SJCRH30 (cell line): ENCODE data around the gene RAX2. TPM values are rescaled to one million over a fixed set of nuclear protein-coding genes. Genes with fewer than 3 reads are reported as not detected.
"Not testable (repeated sequence)": the region's sequence is repeated elsewhere in the genome, so short reads cannot be mapped to it uniquely, and the experiment has no call there.

Experiments used
- DNase-seq, 2 experiments: peaks; one replicate each; pipeline ENCODE4 v3.0.0-alpha.2; 2015 to 2020
- H3K27ac ChIP-seq: fragments of 250-450 bp; sonication (Bioruptor Pico); 2 replicates; pipeline ENCODE4 v1.5.1; 2020; ENCODE audit warnings: mild to moderate bottlenecking, moderate library complexity
- H3K27me3 ChIP-seq: fragments of 250-450 bp; sonication (Bioruptor Pico); 2 replicates; pipeline ENCODE4 v1.5.1; 2020; ENCODE audit warnings: mild to moderate bottlenecking, moderate library complexity
- H3K36me3 ChIP-seq: fragments of 250-450 bp; sonication (Bioruptor Pico); 2 replicates; pipeline ENCODE4 v1.5.1; 2020; ENCODE audit warnings: mild to moderate bottlenecking, moderate library complexity
- H3K4me1 ChIP-seq: fragments of 250-450 bp; sonication (Bioruptor Pico); 2 replicates; pipeline ENCODE4 v1.5.1; 2020; ENCODE audit warnings: mild to moderate bottlenecking, moderate library complexity
- H3K4me3 ChIP-seq: fragments of 250-450 bp; sonication (Bioruptor Pico); 2 replicates; pipeline ENCODE4 v1.5.1; 2020; ENCODE audit warnings: mild to moderate bottlenecking, moderate library complexity
- H3K9me3 ChIP-seq: fragments of 250-450 bp; sonication (Bioruptor Pico); replicated peaks from 2 replicates; pipeline ENCODE4 v1.5.1; 2020; ENCODE audit warnings: mild to moderate bottlenecking, moderate library complexity
- total RNA-seq: library from RNA; depleted of rRNA; stranded (reverse); fragments of >200 nt; shearing (Covaris generic); gene quantifications from 2 replicates; pipeline ENCODE4 v1.2.3, GENCODE V29; 2014

RAX2 gene
- total RNA-seq, 1 experiment from 2014 or later = not detected

GRCh38 chr19:3776479-3777040 is 4.5 kb upstream of the RAX2 start:
- Histone ChIP-seq H3K9me3 (no peaks in the 10 kb centered on the region; the same call in 1 of the 2 replicates), H3K27ac (no peak overlapping the region), H3K4me1 (no peaks in the 10 kb centered on the region), H3K27me3 (peaks cover 12% of the 10 kb centered on the region; the same call in 1 of the 2 replicates), H3K4me3 (no peak overlapping the region), H3K36me3 (no peaks in the 10 kb centered on the region)
- DNase-seq = no peak

- no peaks in the 10 kb centered on the region for H3K4me1 ChIP-seq
- H3K4me3 ChIP-seq = no peak overlapping the region
Observed at GRCh38 chr19:3775831-3776230, 3.8 kb upstream of the RAX2 start.

GRCh38 chr19:3775374-3775711 is 3.3 kb upstream of the RAX2 start:
- Histone ChIP-seq H3K4me3 (no peak overlapping the region), H3K36me3 (no peaks in the 10 kb centered on the region), H3K4me1 (no peaks in the 10 kb centered on the region), H3K27ac (no peak overlapping the region), H3K9me3 (no peaks in the 10 kb centered on the region), H3K27me3 (peaks cover 12% of the 10 kb centered on the region; the same call in 1 of the 2 replicates)
- no peak for DNase-seq

More at GRCh38 chr19:3775831-3776230, 3.8 kb upstream of the RAX2 start:
- Histone ChIP-seq H3K36me3 (no peaks in the 10 kb centered on the region), H3K27ac (no peak overlapping the region), H3K9me3 (no peaks in the 10 kb centered on the region), H3K27me3 (peaks cover 12% of the 10 kb centered on the region; the same call in 1 of the 2 replicates)
- DNase-seq = no peak

- DNase-seq = no peak
- H3K9me3 ChIP-seq = no peaks in the 10 kb centered on the region
- H3K4me3 ChIP-seq = no peak overlapping the region
- H3K27ac ChIP-seq = no peak overlapping the region
- peaks cover 12% of the 10 kb centered on the region; the same call in 1 of the 2 replicates for H3K27me3 ChIP-seq
- H3K4me1 ChIP-seq = no peaks in the 10 kb centered on the region
- H3K36me3 ChIP-seq = no peaks in the 10 kb centered on the region
Observed at GRCh38 chr19:3774621-3775373, 2.8 kb upstream of the RAX2 start.

- no peak for DNase-seq
- no peak overlapping the region for H3K4me3 ChIP-seq
- H3K36me3 ChIP-seq = no peaks in the 10 kb centered on the region
- H3K9me3 ChIP-seq = no peaks in the 10 kb centered on the region
- no peak overlapping the region for H3K27ac ChIP-seq
- H3K4me1 ChIP-seq = no peaks in the 10 kb centered on the region
- H3K27me3 ChIP-seq = peaks cover 12% of the 10 kb centered on the region; the same call in 1 of the 2 replicates
Observed at GRCh38 chr19:3773814-3774515, 1.9 kb upstream of the RAX2 start.

GRCh38 chr19:3771000-3771905 is 775 bp downstream of the RAX2 start:
- Histone ChIP-seq H3K27ac (no peak overlapping the region), H3K9me3 (no peaks in the 10 kb centered on the region), H3K36me3 (peaks cover 1% of the 10 kb centered on the region; the same call in 1 of the 2 replicates), H3K4me3 (no peak overlapping the region), H3K4me1 (no peaks in the 10 kb centered on the region), H3K27me3 (peaks cover 12% of the 10 kb centered on the region; the same call in 1 of the 2 replicates)
- DNase-seq = no peak

- Histone ChIP-seq H3K27ac (no peak overlapping the region), H3K4me3 (no peak overlapping the region), H3K4me1 (no peaks in the 10 kb centered on the region), H3K9me3 (no peaks in the 10 kb centered on the region), H3K27me3 (peaks cover 12% of the 10 kb centered on the region; the same call in 1 of the 2 replicates), H3K36me3 (peaks cover 3% of the 10 kb centered on the region; the same call in 1 of the 2 replicates)
- DNase-seq = no peak
Observed at GRCh38 chr19:3770136-3770999, 1.7 kb downstream of the RAX2 start.

- H3K36me3 ChIP-seq = peaks cover 3% of the 10 kb centered on the region; the same call in 1 of the 2 replicates
- no peak for DNase-seq
- no peak overlapping the region for H3K4me3 ChIP-seq
- H3K27me3 ChIP-seq = peaks cover 8% of the 10 kb centered on the region; the same call in 1 of the 2 replicates
- H3K9me3 ChIP-seq = no peaks in the 10 kb centered on the region
- H3K4me1 ChIP-seq = no peaks in the 10 kb centered on the region
- no peak overlapping the region for H3K27ac ChIP-seq
Observed at GRCh38 chr19:3769494-3769893, 2.5 kb downstream of the RAX2 start.

GRCh38 chr19:3768748-3769099 is 3.3 kb downstream of the RAX2 start:
- Histone ChIP-seq H3K4me1 (no peaks in the 10 kb centered on the region), H3K4me3 (no peak overlapping the region), H3K27me3 (0 out of 2 replicates have a peak, but pooled peaks cover 6% of the 10 kb centered on the region), H3K9me3 (no peaks in the 10 kb centered on the region), H3K27ac (no peak overlapping the region), H3K36me3 (peaks cover 3% of the 10 kb centered on the region; the same call in 1 of the 2 replicates)
- DNase-seq = no peak

- DNase-seq = no peak
- H3K4me1 ChIP-seq = no peaks in the 10 kb centered on the region
Observed at GRCh38 chr19:3768015-3768747, 3.8 kb downstream of the RAX2 start.

GRCh38 chr19:3767050-3767449 is 5.0 kb downstream of the RAX2 start:
- Histone ChIP-seq H3K27me3 (0 out of 2 replicates have a peak, but pooled peaks cover under 1% of the 10 kb centered on the region), H3K9me3 (no peaks in the 10 kb centered on the region), H3K4me1 (no peaks in the 10 kb centered on the region), H3K36me3 (peaks cover 3% of the 10 kb centered on the region; the same call in 1 of the 2 replicates), H3K27ac (no peak overlapping the region), H3K4me3 (no peak overlapping the region)
- DNase-seq = no peak

More at GRCh38 chr19:3768015-3768747, 3.8 kb downstream of the RAX2 start:
- Histone ChIP-seq H3K4me3 (no peak overlapping the region), H3K36me3 (peaks cover 3% of the 10 kb centered on the region; the same call in 1 of the 2 replicates), H3K27me3 (0 out of 2 replicates have a peak, but pooled peaks cover 6% of the 10 kb centered on the region), H3K9me3 (no peaks in the 10 kb centered on the region), H3K27ac (no peak overlapping the region)

GRCh38 chr19:3766520-3766919 is 5.5 kb downstream of the RAX2 start:
- H3K9me3 ChIP-seq = no peaks in the 10 kb centered on the region
- H3K36me3 ChIP-seq = peaks cover 3% of the 10 kb centered on the region; the same call in 1 of the 2 replicates
- no peaks in the 10 kb centered on the region for H3K27me3 ChIP-seq
- no peak overlapping the region for H3K27ac ChIP-seq
- H3K4me3 ChIP-seq = no peak overlapping the region
- H3K4me1 ChIP-seq = no peaks in the 10 kb centered on the region
- DNase-seq = no peak

- not testable (repeated sequence) for H3K36me3 ChIP-seq, H3K9me3 ChIP-seq, H3K4me1 ChIP-seq, H3K4me3 ChIP-seq, DNase-seq, H3K27ac ChIP-seq, H3K27me3 ChIP-seq
Observed at GRCh38 chr19:3765757-3766156, 6.3 kb downstream of the RAX2 start.
